Activated T-cell treated with anti-CD3 and anti-CD28 coated beads, Interleukin-2, amount 50 U/mL, for 4 hours (primary cell): ENCODE data around the gene DNAAF2. TPM values are rescaled to one million over a fixed set of nuclear protein-coding genes. Genes with fewer than 3 reads are reported as not detected.
A peak's percentile ranks its signal among the peaks of the same experiment; 100 is the strongest.
"Not testable (repeated sequence)": the region's sequence is repeated elsewhere in the genome, so short reads cannot be mapped to it uniquely, and the experiment has no call there.

Source experiments
- ATAC-seq, 2 donors: fragments of 200-7000 bp; cut with Tn5 transposase; one replicate each; pipeline ENCODE4 v1.10.0; 2021
- DNase-seq: peaks from one replicate; pipeline ENCODE4 v3.0.0-alpha.2; 2020
- H3K27me3 Mint-ChIP-seq: one replicate; pipeline ENCODE4 v1.8.0; 2021; ENCODE audit warnings: low read depth, mixed read lengths
- H3K36me3 Mint-ChIP-seq: one replicate; pipeline ENCODE4 v1.8.0; 2022; ENCODE audit warnings: mixed read lengths; ENCODE audit not compliant: insufficient read depth
- H3K4me1 Mint-ChIP-seq: one replicate; pipeline ENCODE4 v1.8.0; 2021; ENCODE audit warnings: low read depth, mixed read lengths
- H3K4me3 Mint-ChIP-seq: one replicate; pipeline ENCODE4 v1.8.0; 2021; ENCODE audit warnings: mild to moderate bottlenecking, moderate library complexity, mixed read lengths
- H3K9me3 Mint-ChIP-seq: one replicate; pipeline ENCODE4 v1.8.0; 2021; ENCODE audit warnings: mixed read lengths
- total RNA-seq, 3 donors: library from RNA; stranded (reverse); gene quantifications; one replicate each; pipeline ENCODE4 v1.2.1, GENCODE V29; 2021

DNAAF2 gene
- total RNA-seq, 3 donors from 2014 or later, result 17.0 to 18.9 (median 17.3) TPM

DNA sequence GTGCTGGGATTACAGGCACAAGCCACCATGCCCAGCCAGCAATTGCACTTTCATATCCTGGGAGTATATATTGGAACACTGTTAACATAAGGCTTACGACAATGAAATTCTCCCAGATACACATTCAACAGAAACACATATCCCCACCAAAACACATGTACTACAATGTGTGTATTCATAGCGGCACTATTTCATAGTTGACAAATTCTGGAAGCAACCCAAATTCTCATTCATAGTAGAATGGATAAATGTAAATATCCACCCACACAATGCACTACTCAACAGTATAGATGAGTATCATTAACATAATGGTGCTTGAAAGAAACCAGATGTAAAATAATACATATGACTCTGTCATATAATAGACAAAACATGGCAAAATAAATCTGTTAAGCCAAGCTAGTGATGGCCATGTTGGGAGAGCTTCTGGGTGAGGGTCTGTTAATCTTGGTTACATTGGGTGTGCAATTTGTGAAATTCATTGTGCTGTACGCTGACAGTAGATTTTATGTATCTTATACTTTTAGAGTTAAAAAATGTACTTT lies 2.6 kb upstream of the DNAAF2 start:
- H3K27me3 Mint-ChIP-seq, result no peaks in the 10 kb centered on the region
- H3K4me3 Mint-ChIP-seq, result peak overlapping the region; percentile 47
- ATAC-seq (no peak), DNase-seq (no peak)
- H3K9me3 Mint-ChIP-seq, result no peaks in the 10 kb centered on the region
- peaks cover 33% of the 10 kb centered on the region for H3K36me3 Mint-ChIP-seq
- peaks cover 59% of the 10 kb centered on the region for H3K4me1 Mint-ChIP-seq

DNA sequence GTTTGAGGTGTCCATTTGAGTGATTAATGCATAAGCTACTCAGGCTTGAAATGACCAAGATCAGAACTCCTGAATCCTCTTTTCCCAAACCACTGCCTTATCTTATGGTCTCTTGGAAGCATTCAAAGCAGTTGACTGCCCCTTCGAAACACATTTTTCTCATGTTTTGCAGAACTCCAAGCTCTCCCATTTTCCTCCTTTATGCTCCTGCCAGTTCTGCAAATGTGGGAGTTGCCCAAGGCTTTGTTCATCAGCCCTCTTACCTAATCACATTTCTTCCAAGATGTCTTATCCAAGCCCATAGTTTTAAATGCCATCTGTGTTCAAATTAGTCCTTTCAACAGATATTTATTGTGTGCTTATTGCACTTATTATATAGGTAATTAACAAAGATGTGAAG lies 1.8 kb upstream of the DNAAF2 start:
- Mint-ChIP-seq H3K9me3 (no peaks in the 10 kb centered on the region), H3K36me3 (peaks cover 27% of the 10 kb centered on the region), H3K4me1 (peaks cover 54% of the 10 kb centered on the region), H3K27me3 (no peaks in the 10 kb centered on the region), H3K4me3 (peak overlapping the region; percentile 96)
- DNase-seq, result no peak
- no peak for ATAC-seq

GRCh38 chr14:49633640-49634546 lies 1.2 kb downstream of the DNAAF2 start:
- H3K27me3 Mint-ChIP-seq, result no peaks in the 10 kb centered on the region
- H3K36me3 Mint-ChIP-seq, result peaks cover 19% of the 10 kb centered on the region
- DNase-seq (peak; percentile 93), ATAC-seq (peak; percentile 84 to 86)
- H3K9me3 Mint-ChIP-seq, result no peaks in the 10 kb centered on the region
- peak overlapping the region; percentile 96 for H3K4me3 Mint-ChIP-seq
- H3K4me1 Mint-ChIP-seq, result peaks cover 40% of the 10 kb centered on the region

- H3K36me3 Mint-ChIP-seq, result peaks cover 22% of the 10 kb centered on the region
Observed at GRCh38 chr14:49623941-49624839, 10.9 kb downstream of the DNAAF2 start.

DNA sequence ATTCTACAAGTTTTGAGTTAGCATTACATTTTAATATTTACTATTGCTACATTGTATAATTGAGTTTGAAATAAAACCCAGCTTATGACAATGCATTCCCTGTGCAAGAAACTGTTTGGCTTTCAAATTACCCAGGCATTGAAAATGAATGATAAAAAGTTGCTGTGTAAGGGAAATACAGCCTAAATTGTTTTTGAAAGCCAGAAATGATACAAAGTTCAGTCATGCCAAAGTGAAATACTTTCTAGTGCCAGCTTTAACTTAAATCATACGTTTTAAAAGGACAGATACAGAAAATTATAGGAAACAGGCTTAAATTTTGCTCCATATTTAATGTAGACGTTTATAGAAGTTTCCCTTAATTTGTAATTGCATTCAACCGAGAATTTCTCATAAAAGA lies 11.7 kb downstream of the DNAAF2 start:
- Mint-ChIP-seq H3K4me3 (peak overlapping the region; percentile 97), H3K4me1 (peaks cover 47% of the 10 kb centered on the region), H3K36me3 (peaks cover 29% of the 10 kb centered on the region), H3K9me3 (no peaks in the 10 kb centered on the region), H3K27me3 (no peaks in the 10 kb centered on the region)
- ATAC-seq, result no peak
- DNase-seq, result no peak

More at GRCh38 chr14:49623941-49624839, 10.9 kb downstream of the DNAAF2 start:
- ATAC-seq, result no peak
- no peak for DNase-seq
- Mint-ChIP-seq H3K4me1 (peaks cover 42% of the 10 kb centered on the region), H3K9me3 (no peaks in the 10 kb centered on the region), H3K27me3 (no peaks in the 10 kb centered on the region), H3K4me3 (peak overlapping the region; percentile 97)

DNA sequence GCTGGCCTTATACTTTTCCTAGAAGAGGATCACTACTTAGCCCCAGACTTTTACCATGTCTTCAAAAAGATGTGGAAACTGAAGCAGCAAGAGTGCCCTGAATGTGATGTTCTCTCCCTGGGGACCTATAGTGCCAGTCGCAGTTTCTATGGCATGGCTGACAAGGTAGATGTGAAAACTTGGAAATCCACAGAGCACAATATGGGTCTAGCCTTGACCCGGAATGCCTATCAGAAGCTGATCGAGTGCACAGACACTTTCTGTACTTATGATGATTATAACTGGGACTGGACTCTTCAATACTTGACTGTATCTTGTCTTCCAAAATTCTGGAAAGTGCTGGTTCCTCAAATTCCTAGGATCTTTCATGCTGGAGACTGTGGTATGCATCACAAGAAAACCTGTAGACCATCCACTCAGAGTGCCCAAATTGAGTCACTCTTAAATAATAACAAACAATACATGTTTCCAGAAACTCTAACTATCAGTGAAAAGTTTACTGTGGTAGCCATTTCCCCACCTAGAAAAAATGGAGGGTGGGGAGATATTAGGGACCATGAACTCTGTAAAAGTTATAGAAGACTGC lies 12.9 kb downstream of the DNAAF2 start:
- Mint-ChIP-seq H3K4me1 (peaks cover 53% of the 10 kb centered on the region), H3K27me3 (no peaks in the 10 kb centered on the region), H3K4me3 (peak overlapping the region; percentile 97), H3K9me3 (no peaks in the 10 kb centered on the region), H3K36me3 (peaks cover 34% of the 10 kb centered on the region)
- ATAC-seq (no peak), DNase-seq (no peak)

- H3K9me3 Mint-ChIP-seq, result no peaks in the 10 kb centered on the region
- peak overlapping the region; percentile 97 for H3K4me3 Mint-ChIP-seq
- peaks cover 31% of the 10 kb centered on the region for H3K36me3 Mint-ChIP-seq
- H3K4me1 Mint-ChIP-seq, result peaks cover 51% of the 10 kb centered on the region
- DNase-seq (peak; percentile 47), ATAC-seq (peak; percentile 18 to 20)
- no peaks in the 10 kb centered on the region for H3K27me3 Mint-ChIP-seq
Observed at GRCh38 chr14:49621114-49621881, 13.7 kb downstream of the DNAAF2 start.

- ATAC-seq, result peak; percentile 91
- DNase-seq, result peak; percentile 89
- Mint-ChIP-seq H3K27me3 (no peaks in the 10 kb centered on the region), H3K36me3 (peaks cover 33% of the 10 kb centered on the region), H3K9me3 (no peaks in the 10 kb centered on the region), H3K4me1 (peaks cover 49% of the 10 kb centered on the region), H3K4me3 (peak within 1 kb of the TSS; percentile 97)
Observed at GRCh38 chr14:49620182-49621113, 14.6 kb downstream of the DNAAF2 start, which contains the start of the genes MGAT2 and RPL36AL. TSS of gene MGAT2 (plus strand) at chr14:49620799. CDS start at chr14:49621269, 470 bp downstream. TSS of gene RPL36AL (minus strand) at chr14:49620626. CDS start at chr14:49619104, 1,522 bp downstream.

- H3K36me3 Mint-ChIP-seq, result peaks cover 33% of the 10 kb centered on the region
- no peak for DNase-seq
- ATAC-seq, result no peak
- peak overlapping the region; percentile 97 for H3K4me3 Mint-ChIP-seq
- no peaks in the 10 kb centered on the region for H3K9me3 Mint-ChIP-seq
- H3K4me1 Mint-ChIP-seq, result peaks cover 45% of the 10 kb centered on the region
- no peaks in the 10 kb centered on the region for H3K27me3 Mint-ChIP-seq
Observed at GRCh38 chr14:49619730-49620129, 15.3 kb downstream of the DNAAF2 start.

- not testable (repeated sequence) for DNase-seq, H3K9me3 Mint-ChIP-seq, ATAC-seq, H3K27me3 Mint-ChIP-seq
- Mint-ChIP-seq H3K36me3 (peaks cover 32% of the 10 kb centered on the region), H3K4me1 (peaks cover 42% of the 10 kb centered on the region), H3K4me3 (peak overlapping the region; percentile 97)
Observed at GRCh38 chr14:49619273-49619672, 15.8 kb downstream of the DNAAF2 start.

DNA sequence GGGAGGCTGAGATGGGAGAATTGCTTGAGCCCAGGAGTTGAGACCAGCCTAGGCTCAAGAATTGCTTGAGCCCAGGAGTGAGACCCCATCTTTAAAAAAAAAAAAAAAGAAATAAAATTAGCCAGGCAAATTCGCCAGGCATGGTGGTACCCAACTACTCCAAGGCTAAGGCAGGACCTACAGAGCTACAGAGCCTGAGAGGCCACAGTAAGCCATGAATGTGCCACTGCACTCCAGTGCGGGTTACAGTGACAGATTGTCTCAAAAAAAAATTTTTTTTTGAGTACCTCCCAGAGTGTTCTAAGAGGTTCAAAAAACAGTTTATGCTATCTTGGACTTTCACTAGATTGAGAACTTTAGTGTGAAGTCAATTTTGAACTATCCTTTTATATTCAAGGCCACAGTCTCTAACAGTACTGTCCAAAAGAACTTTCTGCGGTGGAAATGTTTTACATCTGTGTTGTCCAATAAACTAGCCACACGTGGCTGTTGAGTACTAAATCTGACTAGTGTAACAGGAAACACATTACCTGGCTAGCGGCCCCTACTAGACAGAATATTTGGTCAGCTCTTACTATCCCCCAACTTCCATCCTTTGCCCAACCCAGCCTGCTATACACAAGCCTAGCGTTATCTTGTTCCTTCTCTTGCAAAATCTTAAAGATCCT lies 17.1 kb downstream of the DNAAF2 start:
- Mint-ChIP-seq H3K9me3 (no peaks in the 10 kb centered on the region), H3K4me1 (peaks cover 29% of the 10 kb centered on the region), H3K27me3 (no peaks in the 10 kb centered on the region), H3K4me3 (peak overlapping the region; percentile 97), H3K36me3 (peaks cover 32% of the 10 kb centered on the region)
- ATAC-seq (no peak), DNase-seq (no peak)

DNA sequence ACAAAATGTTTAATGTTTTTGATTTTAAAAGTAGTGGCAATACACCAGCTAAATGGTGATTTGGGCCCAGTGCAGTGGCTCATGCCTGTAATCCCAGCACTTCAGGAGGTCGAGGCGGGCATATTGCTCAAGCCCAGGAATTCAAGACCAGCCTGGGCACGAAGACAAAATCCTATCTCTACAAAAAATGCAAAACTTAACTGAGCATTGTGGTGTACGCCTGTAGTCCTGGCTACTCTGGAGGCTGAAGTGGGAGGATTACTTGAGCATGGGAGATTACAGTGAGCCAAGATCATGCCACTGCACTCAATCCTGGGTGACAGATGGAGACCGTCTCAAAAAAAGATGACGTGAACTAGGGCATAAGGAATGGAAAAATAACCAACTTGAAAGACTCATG lies 19.3 kb downstream of the DNAAF2 start:
- ATAC-seq, result no peak
- H3K9me3 Mint-ChIP-seq, result no peaks in the 10 kb centered on the region
- peaks cover 21% of the 10 kb centered on the region for H3K36me3 Mint-ChIP-seq
- no peak overlapping the region for H3K4me3 Mint-ChIP-seq
- peaks cover 19% of the 10 kb centered on the region for H3K4me1 Mint-ChIP-seq
- no peak for DNase-seq
- H3K27me3 Mint-ChIP-seq, result no peaks in the 10 kb centered on the region
